GM23248 (cell line): ENCODE data around the gene CASK.

Experiments
- EZH2 ChIP-seq: fragments of 200-600 bp; sonication (generic); IDR thresholded peaks from 2 replicates; pipeline ENCODE4 v1.6.1; 2018; ENCODE audit warnings: antibody characterized with exemption, mild to moderate bottlenecking; ENCODE audit not compliant: insufficient read depth, poor library complexity, severe bottlenecking
- EZH2phosphoT487 ChIP-seq: fragments of 200-600 bp; sonication (generic); IDR thresholded peaks from 2 replicates; pipeline ENCODE4 v1.6.1; 2018; ENCODE audit warnings: antibody characterized with exemption, moderate library complexity, mild to moderate bottlenecking, low read depth; ENCODE audit not compliant: insufficient read depth

GRCh38 chrX:41470706-41471105, 452.6 kb downstream of the CASK start:
- TF ChIP-seq EZH2 (no peak), EZH2phosphoT487 (no peak)
